Measurements from ENCODE around the gene TUB. TPM values are rescaled to one million over a fixed set of nuclear protein-coding genes. Genes with fewer than 3 reads are reported as not detected.

Gene TUB
- total RNA-seq, 2 experiments from 2014 or later = 0.05 to 0.08 TPM

GRCh38 chr11:8099291-8099899 lies 18.4 kb downstream of the TUB start:
- no peaks in the 10 kb centered on the region for H3K36me3 Mint-ChIP-seq (ENCODE audit: low read depth)
- no peaks in the 10 kb centered on the region for H3K4me1 Mint-ChIP-seq
- peak; percentile 76 for DNase-seq
- H3K27me3 Mint-ChIP-seq = no peaks in the 10 kb centered on the region
- H3K27ac Mint-ChIP-seq = no peak overlapping the region
- H3K4me3 Mint-ChIP-seq = no peak overlapping the region
- ChIA-PET CTCF (interaction anchor here (0.7 to 7.7 kb wide), 40 partner anchors 8 to 468 kb away, joined by 3 to 118 read pairs (median 4); partner anchors contain the start of genes EIF3F and NLRP10), POLR2A (no interaction called here)
- H3K9me3 Mint-ChIP-seq = no peaks in the 10 kb centered on the region

- Mint-ChIP-seq H3K36me3 (ENCODE audit: low read depth) (no peaks in the 10 kb centered on the region), H3K4me3 (no peak overlapping the region), H3K27me3 (no peaks in the 10 kb centered on the region), H3K27ac (no peak overlapping the region), H3K9me3 (no peaks in the 10 kb centered on the region), H3K4me1 (no peaks in the 10 kb centered on the region)
- ChIA-PET CTCF (interaction anchor here (0.6 to 7.7 kb wide), 17 partner anchors 10 to 405 kb away, joined by 3 to 118 read pairs (median 5); partner anchors contain the start of gene EIF3F), POLR2A (no interaction called here)
- no peak for DNase-seq
These were observed 19.1 kb downstream of the TUB start for GRCh38 chr11:8100158-8100557.

GRCh38 chr11:8100605-8101004 lies 19.6 kb downstream of the TUB start:
- POLR2A ChIA-PET = no interaction called here
- no peak overlapping the region for H3K27ac Mint-ChIP-seq

GRCh38 chr11:8101421-8101820 lies 20.4 kb downstream of the TUB start:
- Mint-ChIP-seq H3K9me3 (no peaks in the 10 kb centered on the region), H3K27ac (no peak overlapping the region), H3K36me3 (ENCODE audit: low read depth) (no peaks in the 10 kb centered on the region), H3K4me3 (no peak overlapping the region), H3K27me3 (no peaks in the 10 kb centered on the region), H3K4me1 (no peaks in the 10 kb centered on the region)
- ChIA-PET POLR2A (no interaction called here), CTCF (interaction anchor here (3.4 to 7.7 kb wide), 3 partner anchors 12 to 95 kb away, joined by 45 to 118 read pairs (median 69); no protein-coding TSS in a partner anchor)
- DNase-seq = peak; percentile 10

More at GRCh38 chr11:8100605-8101004, 19.6 kb downstream of the TUB start:
- peak; percentile 8 for DNase-seq
- Mint-ChIP-seq H3K4me3 (no peak overlapping the region), H3K27me3 (no peaks in the 10 kb centered on the region), H3K9me3 (no peaks in the 10 kb centered on the region), H3K4me1 (no peaks in the 10 kb centered on the region), H3K36me3 (ENCODE audit: low read depth) (no peaks in the 10 kb centered on the region)
- CTCF ChIA-PET = interaction anchor here (0.6 to 7.7 kb wide), 8 partner anchors 11 to 109 kb away, joined by 3 to 118 read pairs (median 24); no protein-coding TSS in a partner anchor

GRCh38 chr11:8102296-8102915 lies 21.4 kb downstream of the TUB start:
- CTCF ChIA-PET = interaction anchor here (6.2 to 7.7 kb wide), 2 partner anchors 70 to 96 kb away, joined by 69 to 118 read pairs; no protein-coding TSS in a partner anchor

GRCh38 chr11:8102965-8103364 lies 22.0 kb downstream of the TUB start:
- Mint-ChIP-seq H3K4me1 (no peaks in the 10 kb centered on the region), H3K36me3 (ENCODE audit: low read depth) (no peaks in the 10 kb centered on the region), H3K9me3 (no peaks in the 10 kb centered on the region), H3K27me3 (no peaks in the 10 kb centered on the region), H3K4me3 (no peak overlapping the region), H3K27ac (no peak overlapping the region)
- DNase-seq = no peak
- POLR2A ChIA-PET = no interaction called here
- CTCF ChIA-PET = interaction anchor here (7.7 kb wide), 1 partner anchor 97 kb away, joined by 69 read pairs; no protein-coding TSS in a partner anchor

More at GRCh38 chr11:8102296-8102915, 21.4 kb downstream of the TUB start:
- POLR2A ChIA-PET = no interaction called here
- Mint-ChIP-seq H3K27me3 (no peaks in the 10 kb centered on the region), H3K9me3 (no peaks in the 10 kb centered on the region), H3K36me3 (ENCODE audit: low read depth) (no peaks in the 10 kb centered on the region), H3K4me1 (no peaks in the 10 kb centered on the region), H3K27ac (no peak overlapping the region), H3K4me3 (no peak overlapping the region)
- DNase-seq = no peak

- H3K4me3 Mint-ChIP-seq = no peak overlapping the region
- ChIA-PET POLR2A (no interaction called here), CTCF (no interaction called here)
- no peaks in the 10 kb centered on the region for H3K4me1 Mint-ChIP-seq
- no peaks in the 10 kb centered on the region for H3K27me3 Mint-ChIP-seq
- DNase-seq = no peak
- H3K27ac Mint-ChIP-seq = no peak overlapping the region
- H3K36me3 Mint-ChIP-seq (ENCODE audit: low read depth) = no peaks in the 10 kb centered on the region
- no peaks in the 10 kb centered on the region for H3K9me3 Mint-ChIP-seq
These were observed 22.9 kb downstream of the TUB start for GRCh38 chr11:8103909-8104308.

GRCh38 chr11:8105133-8105532 lies 24.1 kb downstream of the TUB start:
- POLR2A ChIA-PET = no interaction called here
- no peak for DNase-seq
- Mint-ChIP-seq H3K9me3 (no peaks in the 10 kb centered on the region), H3K27me3 (no peaks in the 10 kb centered on the region), H3K27ac (no peak overlapping the region), H3K4me1 (no peaks in the 10 kb centered on the region), H3K36me3 (ENCODE audit: low read depth) (no peaks in the 10 kb centered on the region), H3K4me3 (no peak overlapping the region)
- CTCF ChIA-PET = no interaction called here

GRCh38 chr11:8105666-8106065 lies 24.7 kb downstream of the TUB start:
- Mint-ChIP-seq H3K36me3 (ENCODE audit: low read depth) (no peaks in the 10 kb centered on the region), H3K9me3 (no peaks in the 10 kb centered on the region), H3K4me3 (no peak overlapping the region), H3K27ac (no peak overlapping the region), H3K4me1 (no peaks in the 10 kb centered on the region), H3K27me3 (no peaks in the 10 kb centered on the region)
- POLR2A ChIA-PET = no interaction called here
- CTCF ChIA-PET = no interaction called here
- DNase-seq = no peak

GRCh38 chr11:8106679-8107078 lies 25.7 kb downstream of the TUB start:
- ChIA-PET POLR2A (no interaction called here), CTCF (interaction anchor here (2.4 kb wide), 1 partner anchor 7 kb away, joined by 15 read pairs; no protein-coding TSS in a partner anchor)
- H3K9me3 Mint-ChIP-seq = no peaks in the 10 kb centered on the region
- no peaks in the 10 kb centered on the region for H3K27me3 Mint-ChIP-seq
- no peaks in the 10 kb centered on the region for H3K36me3 Mint-ChIP-seq (ENCODE audit: low read depth)
- no peak overlapping the region for H3K4me3 Mint-ChIP-seq
- H3K4me1 Mint-ChIP-seq = no peaks in the 10 kb centered on the region
- no peak overlapping the region for H3K27ac Mint-ChIP-seq
- no peak for DNase-seq

GRCh38 chr11:8107642-8108041 lies 26.6 kb downstream of the TUB start:
- Mint-ChIP-seq H3K4me3 (no peak overlapping the region), H3K9me3 (no peaks in the 10 kb centered on the region), H3K36me3 (ENCODE audit: low read depth) (no peaks in the 10 kb centered on the region), H3K27ac (no peak overlapping the region), H3K27me3 (no peaks in the 10 kb centered on the region), H3K4me1 (no peaks in the 10 kb centered on the region)
- ChIA-PET CTCF (interaction anchor here (2.4 kb wide), 1 partner anchor 8 kb away, joined by 15 read pairs; no protein-coding TSS in a partner anchor), POLR2A (no interaction called here)
- DNase-seq = no peak

GRCh38 chr11:8108421-8108820 lies 27.4 kb downstream of the TUB start:
- Mint-ChIP-seq H3K36me3 (ENCODE audit: low read depth) (no peaks in the 10 kb centered on the region), H3K27ac (no peak overlapping the region), H3K4me1 (no peaks in the 10 kb centered on the region), H3K4me3 (no peak overlapping the region), H3K9me3 (no peaks in the 10 kb centered on the region), H3K27me3 (no peaks in the 10 kb centered on the region)
- DNase-seq = no peak
- POLR2A ChIA-PET = no interaction called here
- CTCF ChIA-PET = interaction anchor here (2.4 kb wide), 1 partner anchor 9 kb away, joined by 15 read pairs; no protein-coding TSS in a partner anchor

GRCh38 chr11:8109675-8110074 lies 28.7 kb downstream of the TUB start:
- CTCF ChIA-PET = no interaction called here
- Mint-ChIP-seq H3K36me3 (ENCODE audit: low read depth) (no peaks in the 10 kb centered on the region), H3K27ac (no peak overlapping the region), H3K9me3 (peaks cover 3% of the 10 kb centered on the region), H3K4me1 (no peaks in the 10 kb centered on the region), H3K27me3 (no peaks in the 10 kb centered on the region), H3K4me3 (no peak overlapping the region)
- POLR2A ChIA-PET = no interaction called here
- no peak for DNase-seq

GRCh38 chr11:8110396-8110795 lies 29.4 kb downstream of the TUB start:
- POLR2A ChIA-PET = no interaction called here
- Mint-ChIP-seq H3K9me3 (peaks cover 3% of the 10 kb centered on the region), H3K36me3 (ENCODE audit: low read depth) (no peaks in the 10 kb centered on the region)

More at GRCh38 chr11:8110396-8110795, 29.4 kb downstream of the TUB start:
- Mint-ChIP-seq H3K27ac (no peak overlapping the region), H3K4me1 (no peaks in the 10 kb centered on the region), H3K4me3 (no peak overlapping the region), H3K27me3 (no peaks in the 10 kb centered on the region)
- CTCF ChIA-PET = no interaction called here
- no peak for DNase-seq
